AG04449 (cell line): Measurements from ENCODE around the gene EIF5A.

ENCODE experiments used
- CTCF ChIA-PET: fragments of 350-600 bp; formaldehyde crosslinking; extraction: SDS; loops from one replicate; lab custom pipeline; 2021; ENCODE audit warnings: antibody characterized with exemption; lab: Yijun Ruan, JAX
- POLR2A ChIA-PET: fragments of 400-600, 350-600 bp; formaldehyde crosslinking; extraction: SDS; loops from one replicate; lab custom pipeline; 2020; ENCODE audit warnings: antibody characterized with exemption, inconsistent platforms; lab: Yijun Ruan, JAX
- DNase-seq: peaks from one replicate; pipeline ENCODE4 v3.0.0-alpha.2; 2010; ENCODE audit warnings: low read depth, low spot score
- H3K4me3 ChIP-seq: 2 replicates; pipeline ENCODE4 v1.5.1; 2011; ENCODE audit warnings: low read depth, mild to moderate bottlenecking, control low read depth, low read length
- CTCF ChIP-seq: IDR thresholded peaks from one replicate; pipeline ENCODE4 v1.5.1; 2011; ENCODE audit warnings: mild to moderate bottlenecking, moderate library complexity, low read length, control low read depth, inconsistent platforms; ENCODE audit not compliant: insufficient read depth; ENCODE audit errors: missing control alignments

The EIF5A gene

GRCh38 chr17:7306911-7307685 lies at the start of gene EIF5A:
EIF5A (plus strand) TSS chr17:7307628; CDS start chr17:7309636, 2,008 bp downstream.
- peak within 1 kb of the TSS; percentile 92 for H3K4me3 ChIP-seq
- ChIA-PET CTCF (interaction anchor here (2.3 to 11.7 kb wide), 2 partner anchors 11 to 23 kb away, joined by 15 to 255 read pairs; partner anchors contain the start of gene SLC2A4), POLR2A (no interaction called here)
- no peak for TF ChIP-seq CTCF
- DNase-seq: peak; percentile 99

GRCh38 chr17:7258731-7259554 lies 48.5 kb upstream of the EIF5A start:
- ChIA-PET POLR2A (interaction anchor here (0.5 to 1.2 kb wide), 2 partner anchors 23 to 52 kb away, joined by 3 read pairs; partner anchors contain the start of gene SLC2A4), CTCF (interaction anchor here (1.2 to 3.3 kb wide), 4 partner anchors 21 to 302 kb away, joined by 3 to 13 read pairs (median 8); no protein-coding TSS in a partner anchor)
- DNase-seq: no peak
- no peak overlapping the region for H3K4me3 ChIP-seq
- no peak for TF ChIP-seq CTCF

- H3K4me3 ChIP-seq: no peak overlapping the region
- ChIA-PET POLR2A (interaction anchor here (0.5 to 1.2 kb wide), 3 partner anchors 22 to 70 kb away, joined by 3 to 5 read pairs (median 3); partner anchors contain the start of genes NEURL4 and SLC2A4), CTCF (interaction anchor here (1.2 to 3.3 kb wide), 4 partner anchors 21 to 301 kb away, joined by 3 to 13 read pairs (median 8); no protein-coding TSS in a partner anchor)
- DNase-seq: no peak
- no peak for TF ChIP-seq CTCF
Observed at GRCh38 chr17:7259555-7259889, 47.9 kb upstream of the EIF5A start.

GRCh38 chr17:7260151-7260550 lies 47.3 kb upstream of the EIF5A start:
- ChIA-PET CTCF (interaction anchor here (1.2 to 3.3 kb wide), 4 partner anchors 20 to 301 kb away, joined by 3 to 13 read pairs (median 8); no protein-coding TSS in a partner anchor), POLR2A (interaction anchor here (1.1 to 1.2 kb wide), 2 partner anchors 21 to 69 kb away, joined by 3 to 5 read pairs; partner anchors contain the start of genes NEURL4 and SLC2A4)
- no peak overlapping the region for H3K4me3 ChIP-seq
- no peak for DNase-seq
- no peak for TF ChIP-seq CTCF

- no peak for TF ChIP-seq CTCF
- ChIA-PET POLR2A (interaction anchor here (0.6 to 1.1 kb wide), 2 partner anchors 69 to 144 kb away, joined by 4 to 5 read pairs; partner anchors contain the start of gene NEURL4), CTCF (interaction anchor here (2.2 to 3.3 kb wide), 3 partner anchors 19 to 300 kb away, joined by 7 to 13 read pairs (median 8); no protein-coding TSS in a partner anchor)
- H3K4me3 ChIP-seq: peak overlapping the region; percentile 48
- DNase-seq: no peak
Observed at GRCh38 chr17:7260651-7261378, 46.6 kb upstream of the EIF5A start.
